Esophagus squamous epithelium (tissue), 4 donors: ENCODE measurements around the gene ZNF860.

Experiments
- CTCF ChIP-seq, 6 experiments: fragments of 450-650 bp in 4 of 6; fragments of 200-600 bp in 2 of 6; sonication (generic) in 2 of 6; IDR thresholded peaks; one replicate each; pipeline ENCODE4 v1.5.1; 2016 to 2019; ENCODE audit warnings: antibody characterized with exemption in 6 of 6, mild to moderate bottlenecking in 4 of 6, moderate library complexity in 4 of 6
- POLR2A ChIP-seq, 4 donors: fragments of 450-650 bp; IDR thresholded peaks; one replicate each; pipeline ENCODE4 v1.6.1; 2017; ENCODE audit warnings: antibody characterized with exemption in 4 of 4, mild to moderate bottlenecking in 4 of 4, moderate library complexity in 3 of 4

GRCh38 chr3:31943041-31943440, 38.5 kb upstream of the ZNF860 start:
- TF ChIP-seq POLR2A (IDR thresholded peaks at IDR 0.05), result no peak
- TF ChIP-seq CTCF (IDR thresholded peaks at IDR 0.05), result no peak
